Motor neuron (in vitro differentiated cells): Measurements from ENCODE around the gene SLC47A2. TPM values are rescaled to one million over a fixed set of nuclear protein-coding genes. Genes with fewer than 3 reads are reported as not detected.

Experiments
- total RNA-seq, 8 experiments: library from RNA; unstranded; fragments of 300-600 nt; gene quantifications; 2 replicates each; pipeline versions ENCODE4 v1.2.3 to v1.2.4, GENCODE V29; 2022

The SLC47A2 gene
- total RNA-seq, 8 experiments from 2014 or later: 0.29 to 2.2 (median 0.60) TPM

Other genes starting within 250 kb of the SLC47A2 start
- 10 to 100 TPM in 1 of 8 experiments, 1 to 10 TPM in 2, under 1 TPM in 4, not detected in 1; 0.17 to 10.8 (median 0.81) TPM for gene SLC47A1, start 182.7 kb downstream of the SLC47A2 start, total RNA-seq
- 10 to 100 TPM; 25.6 to 47.2 (median 30.4) TPM for gene ALDH3A2, start 67.8 kb downstream of the SLC47A2 start, total RNA-seq
- gene ALDH3A1, start 31.7 kb upstream of the SLC47A2 start, total RNA-seq: 1 to 10 TPM in 4 of 8 experiments, under 1 TPM in 1, not detected in 3; 0.49 to 8.4 (median 1.9) TPM
- 10 to 100 TPM in 6 of 8 experiments, 1 to 10 TPM in 2; 3.3 to 32.7 (median 22.4) TPM for gene ULK2, start 151.4 kb upstream of the SLC47A2 start, total RNA-seq